H1 (cell line): ENCODE measurements around the gene MID2. TPM values are rescaled to one million over a fixed set of nuclear protein-coding genes. Genes with fewer than 3 reads are reported as not detected.

Experiments
- CTCF ChIA-PET: fragments of 300-600 bp; sonication (Branson Sonifier 250); formaldehyde crosslinking; loops from one replicate; lab custom pipeline; 2021; ENCODE audit not compliant: partially characterized antibody; lab: Charles Lee
- POLR2A ChIA-PET: fragments of 300-600 bp; sonication (Branson Sonifier 250); formaldehyde crosslinking; loops from one replicate; lab custom pipeline; 2021; ENCODE audit warnings: inconsistent platforms; ENCODE audit not compliant: partially characterized antibody; lab: Charles Lee
- DNase-seq, 2 experiments: peaks; one replicate each; pipeline versions ENCODE4 v3.0.0 to v3.0.0-alpha.2; 2010 to 2022; ENCODE audit warnings: low spot score in 2 of 2, low read depth in 1 of 2, mixed read lengths in 1 of 2
- FAIRE-seq: peaks from 2 replicates; lab custom pipeline; 2011; peaks lifted over from hg19 to GRCh38; lab: Jason Lieb, UNC
- H2AFZ ChIP-seq: 2 replicates; pipeline ENCODE4 v1.8.1; 2012; ENCODE audit warnings: low read length, inconsistent platforms
- H2AK5ac ChIP-seq: 2 replicates; pipeline ENCODE4 v1.6.1; 2013; ENCODE audit warnings: low read depth, low read length
- H2BK120ac ChIP-seq: replicated peaks from 2 replicates; pipeline ENCODE3; 2013; ENCODE audit warnings: low read depth, low read length, inconsistent platforms
- H2BK12ac ChIP-seq: 2 replicates; pipeline ENCODE4 v1.6.1; 2013; ENCODE audit warnings: low read depth, low read length
- H2BK15ac ChIP-seq: 2 replicates; pipeline ENCODE4 v1.6.1; 2013; ENCODE audit warnings: low read length
- H2BK20ac ChIP-seq: 2 replicates; pipeline ENCODE4 v1.6.1; 2013; ENCODE audit warnings: low read length
- H2BK5ac ChIP-seq: 2 replicates; pipeline ENCODE4 v1.6.1; 2013; ENCODE audit warnings: low read depth, low read length
- H3K14ac ChIP-seq: 2 replicates; pipeline ENCODE4 v1.6.1; 2013; ENCODE audit warnings: inconsistent platforms; ENCODE audit not compliant: insufficient read length
- H3K18ac ChIP-seq: 2 replicates; pipeline ENCODE4 v1.6.1; 2013; ENCODE audit warnings: low read length; ENCODE audit errors: extremely low read depth
- H3K23ac ChIP-seq: 2 replicates; pipeline ENCODE4 v1.6.1; 2013; ENCODE audit warnings: inconsistent platforms; ENCODE audit not compliant: insufficient read length
- H3K23me2 ChIP-seq: 2 replicates; pipeline ENCODE4 v1.6.1; 2013; ENCODE audit warnings: low read depth, low read length
- H3K27ac ChIP-seq: 2 replicates; pipeline ENCODE4 v1.6.1; 2011; ENCODE audit warnings: low read depth, low read length, inconsistent platforms
- H3K27me3 ChIP-seq, 4 experiments: replicated peaks in 1 of 4; 1 replicate in 1 of 4; 2 replicates in 3 of 4; pipeline versions ENCODE4 v1.6.1 to v1.8.1; 2011 to 2013; ENCODE audit warnings: low read length in 3 of 4, mild to moderate bottlenecking in 3 of 4, inconsistent platforms in 2 of 4, mixed read lengths in 2 of 4, moderate library complexity in 1 of 4; ENCODE audit not compliant: control insufficient read depth in 3 of 4, insufficient read depth in 3 of 4; ENCODE audit errors: extremely low read depth in 1 of 4
- H3K36me3 ChIP-seq, 4 experiments: 2 replicates each; pipeline versions ENCODE4 v1.6.1 to v1.8.1; 2011 to 2013; ENCODE audit warnings: mild to moderate bottlenecking in 4 of 4, low read length in 3 of 4, moderate library complexity in 2 of 4, control low read depth in 1 of 4, inconsistent platforms in 1 of 4; ENCODE audit not compliant: insufficient read depth in 4 of 4, control insufficient read depth in 2 of 4
- H3K4ac ChIP-seq: replicated peaks from 2 replicates; pipeline ENCODE3; 2013; ENCODE audit warnings: low read length, low read depth, mixed read lengths, inconsistent platforms; ENCODE audit not compliant: insufficient read length
- H3K4me1 ChIP-seq, 4 experiments: replicated peaks in 1 of 4; 1 replicate in 1 of 4; 2 replicates in 3 of 4; pipeline versions ENCODE4 v1.6.1 to v1.8.1; 2011 to 2013; ENCODE audit warnings: low read length in 3 of 4, inconsistent platforms in 2 of 4, mixed read lengths in 1 of 4; ENCODE audit not compliant: insufficient read depth in 4 of 4, control insufficient read depth in 3 of 4
- H3K4me2 ChIP-seq, 2 experiments: 2 replicates each; pipeline versions ENCODE4 v1.6.1 to v1.8.1; 2011 to 2013; ENCODE audit warnings: low read depth in 2 of 2, low read length in 2 of 2, control low read depth in 1 of 2, inconsistent platforms in 1 of 2, mild to moderate bottlenecking in 1 of 2; ENCODE audit not compliant: insufficient read depth in 1 of 2
- H3K4me3 ChIP-seq, 4 experiments: fragments of 200-600, 300-600 bp in 1 of 4; sonication (generic), shearing (Covaris generic), sonication (Bioruptor Twin) in 1 of 4; 2 replicates each; pipeline versions ENCODE4 v1.5.1 to v1.8.1; 2011 to 2016; ENCODE audit warnings: low read length in 4 of 4, low read depth in 3 of 4, control low read depth in 2 of 4, inconsistent platforms in 2 of 4, mild to moderate bottlenecking in 2 of 4, mixed read lengths in 1 of 4, moderate library complexity in 1 of 4; ENCODE audit not compliant: insufficient read depth in 2 of 4; ENCODE audit errors: extremely low read depth in 1 of 4
- H3K56ac ChIP-seq: replicated peaks from 2 replicates; pipeline ENCODE3; 2013; ENCODE audit warnings: low read depth, mild to moderate bottlenecking, mixed read lengths, low read length, inconsistent platforms; ENCODE audit not compliant: insufficient read length
- H3K79me1 ChIP-seq: 2 replicates; pipeline ENCODE4 v1.6.1; 2013; ENCODE audit warnings: low read depth, low read length, control low read depth
- H3K79me2 ChIP-seq, 2 experiments: 2 replicates each; pipeline versions ENCODE4 v1.6.1 to v1.8.1; 2012 to 2013; ENCODE audit warnings: low read length in 2 of 2, mild to moderate bottlenecking in 2 of 2, inconsistent platforms in 1 of 2; ENCODE audit not compliant: insufficient read depth in 2 of 2, control insufficient read depth in 1 of 2
- H3K9ac ChIP-seq, 4 experiments: replicated peaks in 1 of 4; 1 replicate in 1 of 4; 2 replicates in 3 of 4; pipeline versions ENCODE4 v1.6.1 to v1.8.1; 2011 to 2013; ENCODE audit warnings: low read depth in 3 of 4, low read length in 3 of 4, control low read depth in 2 of 4, mild to moderate bottlenecking in 2 of 4, moderate library complexity in 2 of 4, inconsistent platforms in 1 of 4; ENCODE audit errors: extremely low read depth in 1 of 4
- H3K9me3 ChIP-seq, 2 experiments: 2 replicates each; pipeline versions ENCODE4 v1.6.1 to v1.8.1; 2012 to 2013; ENCODE audit warnings: mild to moderate bottlenecking in 2 of 2, moderate library complexity in 2 of 2, control low read depth in 1 of 2, inconsistent platforms in 1 of 2, low read depth in 1 of 2, low read length in 1 of 2, mixed read lengths in 1 of 2; ENCODE audit not compliant: insufficient read depth in 2 of 2
- H4K20me1 ChIP-seq, 2 experiments: replicated peaks in 1 of 2; 2 replicates each; pipeline versions ENCODE3 to v1.8.1; 2011 to 2013; ENCODE audit warnings: inconsistent platforms in 2 of 2, low read length in 2 of 2, mild to moderate bottlenecking in 1 of 2; ENCODE audit not compliant: insufficient read depth in 2 of 2, control insufficient read depth in 1 of 2
- H4K5ac ChIP-seq: 2 replicates; pipeline ENCODE4 v1.6.1; 2013; ENCODE audit warnings: low read length, low read depth, mixed read lengths, inconsistent platforms; ENCODE audit not compliant: insufficient read length
- H4K8ac ChIP-seq: 2 replicates; pipeline ENCODE4 v1.8.0; 2013; ENCODE audit warnings: mild to moderate bottlenecking, moderate library complexity, low read length, inconsistent platforms; ENCODE audit not compliant: insufficient read depth; ENCODE audit errors: extremely low read depth
- H4K91ac ChIP-seq: replicated peaks from 2 replicates; pipeline ENCODE3; 2013; ENCODE audit warnings: low read length, mixed read lengths, inconsistent platforms; ENCODE audit not compliant: insufficient read length
- BCL11A ChIP-seq, 2 experiments: IDR thresholded peaks; one replicate each; pipeline ENCODE4 v1.6.1; 2011; ENCODE audit warnings: low read depth in 2 of 2, low read length in 2 of 2, mild to moderate bottlenecking in 2 of 2
- CBX8 ChIP-seq: fragments of 300-800, 300-1000 bp; sonication (generic); IDR thresholded peaks from 2 replicates; pipeline ENCODE4 v1.7.1; 2016; ENCODE audit warnings: low read depth, low read length, borderline replicate concordance
- EGR1 ChIP-seq: IDR thresholded peaks from 2 replicates; pipeline ENCODE4 v1.6.1; 2011; ENCODE audit warnings: low read depth, low read length, borderline replicate concordance
- EP300 ChIP-seq, 2 experiments: IDR thresholded peaks; 1 replicate in 1 of 2; 2 replicates in 1 of 2; pipeline ENCODE4 v1.6.1; 2011 to 2012; ENCODE audit warnings: low read depth in 2 of 2, low read length in 2 of 2, mild to moderate bottlenecking in 2 of 2, borderline replicate concordance in 1 of 2, inconsistent platforms in 1 of 2, moderate library complexity in 1 of 2
- EZH2 ChIP-seq: fragments of 200-600 bp; sonication (generic); IDR thresholded peaks from 2 replicates; pipeline ENCODE4 v1.7.1; 2012; ENCODE audit warnings: low read depth, mild to moderate bottlenecking, moderate library complexity, low read length, inconsistent platforms; ENCODE audit not compliant: severe bottlenecking
- GTF2F1 ChIP-seq: IDR thresholded peaks from 2 replicates; pipeline ENCODE4 v1.6.1; 2012; ENCODE audit warnings: low read depth, low read length, improper control_type of control experiment, borderline replicate concordance
- KDM5A ChIP-seq: fragments of 200-600 bp; IDR thresholded peaks from 2 replicates; pipeline ENCODE4 v1.7.1; 2012; ENCODE audit warnings: mild to moderate bottlenecking, low read length, inconsistent platforms, mixed read lengths
- RXRA ChIP-seq: IDR thresholded peaks from 2 replicates; pipeline ENCODE4 v1.6.1; 2011; ENCODE audit warnings: low read depth, mild to moderate bottlenecking, low read length, moderate library complexity; ENCODE audit not compliant: insufficient read depth
- SUZ12 ChIP-seq: fragments of 200-600 bp; sonication (generic); IDR thresholded peaks from 2 replicates; pipeline ENCODE4 v1.6.1; 2012; ENCODE audit warnings: mild to moderate bottlenecking, inconsistent platforms, low read length, moderate library complexity, mixed read lengths
- WGBS, 2 experiments: shearing (Covaris generic) in 1 of 2; methylation state at CpG; one replicate each; pipeline versions ENCODE4 v1.1.6 to v1.1.7; 2013 to 2015; ENCODE audit warnings: low lambda C conversion rate in 2 of 2, mixed read lengths in 2 of 2, inconsistent platforms in 1 of 2, low coverage in 1 of 2, missing lambda C conversion rate in 1 of 2; ENCODE audit not compliant: insufficient replicate concordance in 2 of 2, insufficient coverage in 1 of 2, insufficient read length in 1 of 2; ENCODE audit errors: extremely low coverage in 1 of 2, missing lambda C conversion rate in 1 of 2; 5-methylcytosine and 5-hydroxymethylcytosine counted together
- polyA plus RNA-seq, 7 experiments: library from polyadenylated mRNA; depleted of rRNA in 3 of 7; stranded (reverse) in 5 of 7; unstranded in 2 of 7; fragments of >200 nt in 5 of 7; fragments of 200-250 nt in 2 of 7; gene quantifications; 1 replicate in 5 of 7; 2 replicates in 1 of 7; 4 replicates in 1 of 7; pipeline versions ENCODE4 v1.2.1 to v1.2.3, GENCODE V29; 2011 to 2013; ENCODE audit warnings: missing spikeins in 2 of 7, mixed read lengths in 2 of 7
- total RNA-seq: library from RNA; stranded (reverse); fragmentation: NEBNext Ultra II Directional; extraction: Animal tissue kit (Norgen Biotek cat#: 25700); gene quantifications from 2 replicates; pipeline ENCODE4 v1.2.1, GENCODE V29; 2021

MID2 gene
- total and polyA plus RNA-seq, 2 of the 8 experiments (the other 6 are each of a cell fraction or from before 2014, with no cell fraction given): 0.98 to 1.7 TPM

DNA sequence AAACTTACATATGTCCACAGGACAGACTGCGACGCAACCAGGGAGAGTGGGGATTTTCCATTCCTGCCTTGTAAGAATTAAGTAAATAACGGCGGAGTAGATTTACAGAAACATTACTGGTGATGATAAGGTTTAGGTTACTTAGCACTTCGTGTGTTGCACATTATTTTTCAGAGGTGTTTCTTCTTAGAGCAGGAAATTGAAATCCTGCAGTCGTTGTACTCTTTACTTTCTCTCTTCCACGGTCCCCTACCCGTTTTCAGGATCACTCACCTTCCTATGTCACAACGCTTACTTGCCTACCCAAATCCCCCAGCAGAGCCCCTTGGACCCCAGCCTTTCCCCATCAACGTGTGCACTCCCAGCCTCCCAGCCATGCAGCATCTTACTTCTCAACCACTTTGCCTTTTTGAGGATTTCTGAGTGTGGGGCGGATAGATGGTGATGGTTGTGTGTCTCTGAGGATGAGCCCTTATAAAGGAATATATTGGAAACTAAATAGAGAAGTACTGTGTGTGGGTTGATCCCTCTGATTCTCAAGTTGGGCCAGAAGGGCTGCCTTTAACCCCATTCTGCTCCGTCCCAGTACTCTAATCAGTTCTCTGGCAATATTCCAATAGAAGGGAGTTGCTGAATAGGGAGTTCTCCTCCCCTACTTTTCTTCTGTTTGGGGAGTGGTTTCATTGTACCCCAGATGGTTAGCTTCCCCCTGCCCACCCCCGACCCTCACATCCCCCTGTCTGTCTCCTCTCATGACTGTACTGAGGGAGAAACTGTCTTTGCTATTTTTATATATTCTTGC is 1.6 kb downstream of the MID2 start:
- Histone ChIP-seq H4K91ac (no peak overlapping the region), H3K79me2 (no peaks in the 10 kb centered on the region), H2BK12ac (no peak overlapping the region), H3K14ac (no peak overlapping the region), H2BK5ac (no peak overlapping the region), H3K4me2 (peak overlapping the region; percentile 71 to 78), H3K4me1 (no peaks in the 10 kb centered on the region), H3K18ac (no peak overlapping the region), H3K79me1 (no peaks in the 10 kb centered on the region), H3K27me3 (peaks cover 4 to 12% (median 9%) of the 10 kb centered on the region in 4 experiments), H3K56ac (no peak overlapping the region), H3K4me3 (peak overlapping the region in 3 of 4 experiments; percentile 27 to 64 (median 44); a peak in 4 of 8 replicates), H3K9ac (no peak overlapping the region), H3K23ac (no peak overlapping the region), H4K8ac (no peak overlapping the region), H2AK5ac (no peak overlapping the region), H2BK20ac (no peak overlapping the region), H2BK15ac (no peak overlapping the region), H4K5ac (no peak overlapping the region), H4K20me1 (no peaks in the 10 kb centered on the region), H3K23me2 (peaks cover 5% of the 10 kb centered on the region; the same call in 1 of the 2 replicates), H3K9me3 (no peaks in the 10 kb centered on the region), H3K36me3 (no peaks in the 10 kb centered on the region), H2AFZ (no peak overlapping the region), H3K27ac (no peak overlapping the region), H3K4ac (no peak overlapping the region), H2BK120ac (no peak overlapping the region)
- POLR2A ChIA-PET: no interaction called here
- FAIRE-seq (no peak), DNase-seq (no peak)
- CTCF ChIA-PET: interaction anchor here (1.0 to 2.0 kb wide), 3 partner anchors 64 to 377 kb away, joined by 3 to 5 read pairs (median 5); no protein-coding TSS in a partner anchor
- WGBS, 2 experiments: 42% methylated on average over 12 of the region's 13 CpGs; no CpG with 5 or more reads in 1 of the 2 experiments
- TF ChIP-seq EGR1 (no peak), KDM5A (no peak), EP300 (IDR thresholded peaks at IDR 0.05; ENCODE audit: borderline replicate concordance in 1 of 2, low read depth in 2 of 2, low read length in 2 of 2) (no peak), GTF2F1 (no peak), BCL11A (IDR thresholded peaks at IDR 0.05; ENCODE audit: low read depth in 2 of 2, low read length in 2 of 2) (no peak), CBX8 (no peak), EZH2 (peak; percentile 39), RXRA (no peak), SUZ12 (peak; percentile 18; the same call in 1 of the 2 replicates)
